GM12865 (cell line): ENCODE measurements around the gene KCNIP4.

ENCODE experiments used
- DNase-seq: peaks from one replicate; pipeline ENCODE4 v3.0.0; 2010; ENCODE audit warnings: low read depth
- H3K4me3 ChIP-seq: 2 replicates; pipeline ENCODE4 v1.5.1; 2011; ENCODE audit warnings: mild to moderate bottlenecking, low read depth, low read length, control low read depth
- CTCF ChIP-seq: IDR thresholded peaks from 2 replicates; pipeline ENCODE4 v1.5.1; 2011; ENCODE audit warnings: low read length, control low read depth, low read depth, inconsistent platforms; ENCODE audit not compliant: insufficient read depth; ENCODE audit errors: missing control alignments

KCNIP4 gene

GRCh38 chr4:20883677-20884076, 1064.9 kb downstream of the KCNIP4 start:
- H3K4me3 ChIP-seq: no peak overlapping the region
- DNase-seq: no peak
- no peak for TF ChIP-seq CTCF

- no peak overlapping the region for H3K4me3 ChIP-seq
- no peak for DNase-seq
- TF ChIP-seq CTCF: no peak
These were observed 1065.3 kb downstream of the KCNIP4 start for GRCh38 chr4:20883231-20883630.

GRCh38 chr4:20882500-20882899, 1066.1 kb downstream of the KCNIP4 start:
- no peak overlapping the region for H3K4me3 ChIP-seq

GRCh38 chr4:20881658-20882057, 1066.9 kb downstream of the KCNIP4 start:
- no peak for DNase-seq

More at GRCh38 chr4:20882500-20882899, 1066.1 kb downstream of the KCNIP4 start:
- DNase-seq: no peak
- TF ChIP-seq CTCF: no peak

GRCh38 chr4:20878806-20879205, 1069.8 kb downstream of the KCNIP4 start:
- no peak for TF ChIP-seq CTCF
- no peak overlapping the region for H3K4me3 ChIP-seq
- no peak for DNase-seq

More at GRCh38 chr4:20881658-20882057, 1066.9 kb downstream of the KCNIP4 start:
- no peak overlapping the region for H3K4me3 ChIP-seq
- no peak for TF ChIP-seq CTCF

- no peak overlapping the region for H3K4me3 ChIP-seq
- no peak for DNase-seq
- no peak for TF ChIP-seq CTCF
These were observed 1078.1 kb downstream of the KCNIP4 start for GRCh38 chr4:20870436-20870835.

- TF ChIP-seq CTCF: no peak
- no peak overlapping the region for H3K4me3 ChIP-seq
- DNase-seq: no peak
These were observed 1080.5 kb downstream of the KCNIP4 start for GRCh38 chr4:20868108-20868507.
